ENCODE measurements around the gene GNAZ.
A peak's percentile ranks its signal among the peaks of the same experiment; 100 is the strongest.

Gene GNAZ

GRCh38 chr22:23119494-23120414 is 49.4 kb downstream of the GNAZ start:
- peak; percentile 58 for DNase-seq (ENCODE audit: extremely low spot score)
- TF ChIP-seq CTCF (IDR thresholded peaks at IDR 0.05; ENCODE audit: control extremely low read depth, extremely low read depth, low read depth, missing control alignments) = no peak
- ChIA-PET POLR2A (no interaction called here), CTCF (interaction anchor here (0.7 to 14.4 kb wide), 5 partner anchors 9 to 162 kb away, joined by 3 to 214 read pairs (median 7); partner anchors contain the start of gene GNAZ)

- POLR2A ChIA-PET = no interaction called here
Measured at GRCh38 chr22:23120415-23120899, 50.1 kb downstream of the GNAZ start.

GRCh38 chr22:23121000-23121421 is 50.7 kb downstream of the GNAZ start:
- CTCF ChIA-PET = interaction anchor here (1.1 to 14.4 kb wide), 3 partner anchors 8 to 367 kb away, joined by 3 to 214 read pairs (median 13); no protein-coding TSS in a partner anchor
- POLR2A ChIA-PET = no interaction called here
- DNase-seq (ENCODE audit: extremely low spot score) = no peak
- no peak for TF ChIP-seq CTCF (IDR thresholded peaks at IDR 0.05; ENCODE audit: control extremely low read depth, extremely low read depth, low read depth, missing control alignments)

More at GRCh38 chr22:23120415-23120899, 50.1 kb downstream of the GNAZ start:
- TF ChIP-seq CTCF (IDR thresholded peaks at IDR 0.05; ENCODE audit: control extremely low read depth, extremely low read depth, low read depth, missing control alignments) = no peak
- CTCF ChIA-PET = interaction anchor here (0.7 to 14.4 kb wide), 5 partner anchors 8 to 367 kb away, joined by 3 to 214 read pairs (median 3); partner anchors contain the start of gene GNAZ
- no peak for DNase-seq (ENCODE audit: extremely low spot score)

GRCh38 chr22:23121424-23121823 is 51.1 kb downstream of the GNAZ start:
- no peak for DNase-seq (ENCODE audit: extremely low spot score)
- TF ChIP-seq CTCF (IDR thresholded peaks at IDR 0.05; ENCODE audit: control extremely low read depth, extremely low read depth, low read depth, missing control alignments) = no peak
- ChIA-PET POLR2A (no interaction called here), CTCF (interaction anchor here (1.1 to 14.4 kb wide), 4 partner anchors 7 to 368 kb away, joined by 3 to 214 read pairs (median 8); no protein-coding TSS in a partner anchor)

- CTCF ChIA-PET = interaction anchor here (1.5 to 14.4 kb wide), 2 partner anchors 12 to 164 kb away, joined by 4 to 214 read pairs; no protein-coding TSS in a partner anchor
- POLR2A ChIA-PET = no interaction called here
- no peak for TF ChIP-seq CTCF (IDR thresholded peaks at IDR 0.05; ENCODE audit: control extremely low read depth, extremely low read depth, low read depth, missing control alignments)
- no peak for DNase-seq (ENCODE audit: extremely low spot score)
Measured at GRCh38 chr22:23122216-23122957, 52.1 kb downstream of the GNAZ start.
